GM12878 (cell line): ENCODE measurements around the gene CHST14.

Source experiments
- EP300 ChIP-seq, 2 experiments: fragments of 150-350 bp in 1 of 2; IDR thresholded peaks; 2 replicates each; pipeline ENCODE4 v1.6.1; 2011 to 2012; ENCODE audit warnings: low read depth in 2 of 2, low read length in 2 of 2, borderline replicate concordance in 1 of 2, improper control_type of control experiment in 1 of 2, inconsistent platforms in 1 of 2; ENCODE audit not compliant: control insufficient read depth in 1 of 2
- FOXK2 ChIP-seq: fragments of 450-650 bp; IDR thresholded peaks from 2 replicates; pipeline ENCODE4 v1.6.1; 2017; ENCODE audit warnings: mild to moderate bottlenecking, moderate library complexity
- GABPA ChIP-seq: IDR thresholded peaks from 2 replicates; pipeline ENCODE4 v1.6.1; 2014; ENCODE audit warnings: antibody characterized with exemption, low read depth, mild to moderate bottlenecking, inconsistent platforms
- HDAC2 ChIP-seq: fragments of 200-600 bp; sonication (generic); IDR thresholded peaks from 2 replicates; pipeline ENCODE4 v1.6.1; 2017
- JUNB ChIP-seq: IDR thresholded peaks from 2 replicates; pipeline ENCODE4 v1.6.1; 2016; ENCODE audit warnings: antibody characterized with exemption, mild to moderate bottlenecking
- POLR2A ChIP-seq: IDR thresholded peaks from 2 replicates; pipeline ENCODE4 v1.6.1; 2011; ENCODE audit warnings: low read depth, mild to moderate bottlenecking, low read length
- SMC3 ChIP-seq: IDR thresholded peaks from 2 replicates; pipeline ENCODE4 v1.6.1; 2011; ENCODE audit warnings: low read length, improper control_type of control experiment, borderline replicate concordance
- TAF1 ChIP-seq: IDR thresholded peaks from 2 replicates; pipeline ENCODE4 v1.6.1; 2011; ENCODE audit warnings: mild to moderate bottlenecking, low read depth, low read length, borderline replicate concordance
- ZNF384 ChIP-seq: IDR thresholded peaks from 2 replicates; pipeline ENCODE4 v1.6.1; 2012; ENCODE audit warnings: low read depth, mild to moderate bottlenecking, low read length, improper control_type of control experiment, borderline replicate concordance
- TF ChIP-seq, protein P1 (sequence below), 3 experiments: IDR thresholded peaks in 2 of 3; conservative IDR thresholded peaks in 1 of 3; 2 replicates each; pipeline ENCODE4 v1.5.1; 2011; ENCODE audit warnings: low read depth in 3 of 3, low read length in 3 of 3, mild to moderate bottlenecking in 3 of 3, control low read depth in 2 of 3, moderate library complexity in 2 of 3, inconsistent platforms in 1 of 3, mixed read lengths in 1 of 3; ENCODE audit not compliant: control insufficient read depth in 2 of 3, insufficient read depth in 1 of 3; ENCODE audit errors: extremely low read depth in 1 of 3
- TF ChIP-seq, protein P2 (sequence below): IDR thresholded peaks from 2 replicates; pipeline ENCODE4 v1.6.1; 2012; ENCODE audit warnings: low read depth, low read length, improper control_type of control experiment

DNA sequence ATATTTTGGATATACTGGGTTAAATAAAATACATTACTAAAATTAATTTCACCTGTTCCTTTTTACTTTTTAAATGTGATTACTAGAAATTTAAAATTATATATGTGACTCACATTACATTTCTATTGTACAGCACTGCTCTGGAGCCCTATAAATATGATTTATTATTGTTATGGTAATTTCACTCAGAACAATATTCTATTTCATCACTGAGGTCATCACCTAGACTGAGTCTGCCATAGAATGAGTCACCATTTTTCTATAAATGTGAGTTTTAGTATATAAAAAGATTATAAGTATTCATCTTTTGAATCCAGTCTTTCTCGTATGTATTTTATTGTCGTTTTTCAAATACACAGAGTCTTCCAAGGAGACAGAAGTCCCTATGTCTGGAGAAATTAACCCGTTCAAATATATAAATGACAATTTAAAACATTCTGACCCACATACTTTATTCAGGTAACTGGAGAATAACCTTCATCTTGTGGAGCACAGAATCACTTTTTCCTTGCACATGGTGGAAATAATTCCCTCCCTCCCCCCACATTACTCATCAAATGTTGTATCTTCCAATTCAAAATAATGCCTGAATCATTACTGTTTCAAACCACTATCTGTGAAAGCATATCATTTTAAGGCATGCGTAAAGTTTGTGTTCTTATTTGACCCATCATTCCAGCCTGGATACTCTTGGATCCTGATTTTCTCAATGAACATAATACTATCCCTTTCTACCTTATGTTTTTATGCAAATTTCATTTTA, 30.0 kb downstream of the CHST14 start:
- TF ChIP-seq FOXK2 = no peak
- no peak for TF ChIP-seq SMC3
- TF ChIP-seq POLR2A = no peak
- TF ChIP-seq, protein P1, sequence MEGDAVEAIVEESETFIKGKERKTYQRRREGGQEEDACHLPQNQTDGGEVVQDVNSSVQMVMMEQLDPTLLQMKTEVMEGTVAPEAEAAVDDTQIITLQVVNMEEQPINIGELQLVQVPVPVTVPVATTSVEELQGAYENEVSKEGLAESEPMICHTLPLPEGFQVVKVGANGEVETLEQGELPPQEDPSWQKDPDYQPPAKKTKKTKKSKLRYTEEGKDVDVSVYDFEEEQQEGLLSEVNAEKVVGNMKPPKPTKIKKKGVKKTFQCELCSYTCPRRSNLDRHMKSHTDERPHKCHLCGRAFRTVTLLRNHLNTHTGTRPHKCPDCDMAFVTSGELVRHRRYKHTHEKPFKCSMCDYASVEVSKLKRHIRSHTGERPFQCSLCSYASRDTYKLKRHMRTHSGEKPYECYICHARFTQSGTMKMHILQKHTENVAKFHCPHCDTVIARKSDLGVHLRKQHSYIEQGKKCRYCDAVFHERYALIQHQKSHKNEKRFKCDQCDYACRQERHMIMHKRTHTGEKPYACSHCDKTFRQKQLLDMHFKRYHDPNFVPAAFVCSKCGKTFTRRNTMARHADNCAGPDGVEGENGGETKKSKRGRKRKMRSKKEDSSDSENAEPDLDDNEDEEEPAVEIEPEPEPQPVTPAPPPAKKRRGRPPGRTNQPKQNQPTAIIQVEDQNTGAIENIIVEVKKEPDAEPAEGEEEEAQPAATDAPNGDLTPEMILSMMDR (IDR thresholded peaks at IDR 0.05 in 2 of 3, conservative IDR thresholded peaks at IDR 0.05 in 1 of 3; ENCODE audit: control insufficient read depth in 2 of 3, extremely low read depth in 1 of 3, insufficient read depth in 1 of 3, low read depth in 3 of 3, low read length in 3 of 3) = no peak
- no peak for TF ChIP-seq GABPA
- no peak for TF ChIP-seq HDAC2
- TF ChIP-seq JUNB = no peak
- no peak for TF ChIP-seq TAF1
- no peak for TF ChIP-seq ZNF384
- no peak for TF ChIP-seq EP300 (IDR thresholded peaks at IDR 0.05; ENCODE audit: borderline replicate concordance in 1 of 2, control insufficient read depth in 1 of 2, low read depth in 2 of 2, low read length in 2 of 2)
- TF ChIP-seq, protein P2, sequence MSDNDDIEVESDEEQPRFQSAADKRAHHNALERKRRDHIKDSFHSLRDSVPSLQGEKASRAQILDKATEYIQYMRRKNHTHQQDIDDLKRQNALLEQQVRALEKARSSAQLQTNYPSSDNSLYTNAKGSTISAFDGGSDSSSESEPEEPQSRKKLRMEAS = no peak
